Epidermal melanocyte (primary cell): Measurements from ENCODE around the gene SNX9.
"Not testable (repeated sequence)": the region's sequence is repeated elsewhere in the genome, so short reads cannot be mapped to it uniquely, and the experiment has no call there.

Experiments used
- DNase-seq: peaks from one replicate; pipeline ENCODE4 v3.0.0; 2011; ENCODE audit warnings: low spot score; ENCODE audit not compliant: insufficient read length

SNX9 gene

DNA sequence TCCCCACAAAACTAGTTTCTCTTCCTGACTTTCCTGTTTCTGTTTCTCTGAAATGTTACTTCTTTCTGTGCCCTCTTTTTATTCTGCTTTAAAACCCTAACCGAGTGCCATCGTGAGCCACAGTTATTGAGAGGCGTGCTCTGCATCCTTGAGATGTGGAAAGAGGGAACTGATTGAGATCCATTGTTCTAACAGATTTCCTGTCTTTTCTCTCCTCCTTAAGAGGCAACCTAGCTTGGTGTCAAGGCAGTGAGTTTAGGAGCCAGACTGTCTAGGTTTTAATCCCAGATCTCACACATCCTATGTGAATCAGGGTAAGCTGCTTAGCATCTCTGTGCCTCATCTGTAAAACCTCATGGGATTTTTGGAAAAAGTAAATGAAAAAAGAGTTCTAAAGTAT is 57.5 kb downstream of the SNX9 start:
- no peak for DNase-seq

DNA sequence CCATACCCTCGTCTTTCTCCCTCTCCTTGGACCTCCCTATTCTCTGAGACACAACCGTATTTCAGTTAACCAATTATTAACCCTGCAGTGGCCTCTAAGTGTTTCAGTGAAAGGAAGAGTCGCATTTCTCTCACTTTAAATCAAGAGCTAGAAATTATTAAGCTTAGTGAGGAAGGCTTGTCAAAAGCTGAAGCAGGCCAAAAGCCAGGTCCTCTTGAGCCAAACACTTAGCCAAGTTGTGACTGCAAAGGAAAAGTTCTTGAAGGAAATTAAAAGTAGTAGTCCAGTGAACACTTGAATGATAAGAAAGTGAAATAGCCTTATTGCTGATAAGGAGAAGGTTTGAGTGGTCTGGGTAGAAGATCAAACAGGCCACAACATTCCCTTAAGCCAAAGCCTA is 58.3 kb downstream of the SNX9 start:
- DNase-seq = no peak

DNA sequence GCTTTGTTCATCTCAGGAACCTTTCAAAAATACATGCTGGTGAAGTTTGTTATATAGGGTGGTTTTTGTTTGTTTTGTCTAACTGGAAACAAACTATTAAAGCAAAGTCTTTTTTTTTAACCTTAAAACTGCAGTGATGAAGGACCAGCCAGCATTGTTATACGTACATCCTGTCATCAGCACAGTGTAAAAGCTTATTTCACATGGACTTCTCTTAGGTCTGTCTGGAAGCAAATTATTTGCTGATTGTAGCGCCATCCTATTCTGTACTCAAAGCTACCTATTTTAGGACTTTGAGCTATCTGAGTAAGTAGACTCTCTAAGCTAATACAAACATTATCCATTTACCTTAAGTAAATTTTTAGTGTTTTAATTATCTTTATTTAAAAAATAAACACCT is 61.7 kb downstream of the SNX9 start:
- DNase-seq = no peak

DNA sequence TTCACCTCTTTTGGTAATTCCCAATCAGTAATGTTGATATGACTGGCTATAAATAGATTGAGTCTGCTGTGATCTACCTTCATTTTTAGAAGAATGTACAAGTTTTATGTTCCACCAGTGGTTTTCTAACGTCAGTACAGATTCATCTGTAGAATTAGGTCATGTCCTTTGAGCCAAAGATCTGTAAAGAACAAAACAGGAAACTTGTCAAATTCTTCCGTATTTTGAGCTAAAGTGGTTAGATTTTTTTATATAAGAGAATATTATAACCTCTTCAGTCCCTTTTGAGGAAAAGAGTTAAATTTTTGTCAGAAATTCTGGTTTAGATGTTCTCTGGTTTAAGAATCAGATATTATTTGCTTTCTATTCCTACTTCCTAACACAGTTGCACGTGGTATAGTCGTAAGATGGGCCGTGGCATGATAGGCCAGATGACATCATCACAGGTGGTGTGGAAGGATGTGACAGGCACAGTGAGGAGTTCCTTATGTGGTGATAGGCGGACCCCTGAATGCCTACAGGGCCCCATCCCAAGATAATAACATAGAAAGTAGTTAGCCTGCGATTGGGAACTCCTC is 62.3 kb downstream of the SNX9 start:
- no peak for DNase-seq

DNA sequence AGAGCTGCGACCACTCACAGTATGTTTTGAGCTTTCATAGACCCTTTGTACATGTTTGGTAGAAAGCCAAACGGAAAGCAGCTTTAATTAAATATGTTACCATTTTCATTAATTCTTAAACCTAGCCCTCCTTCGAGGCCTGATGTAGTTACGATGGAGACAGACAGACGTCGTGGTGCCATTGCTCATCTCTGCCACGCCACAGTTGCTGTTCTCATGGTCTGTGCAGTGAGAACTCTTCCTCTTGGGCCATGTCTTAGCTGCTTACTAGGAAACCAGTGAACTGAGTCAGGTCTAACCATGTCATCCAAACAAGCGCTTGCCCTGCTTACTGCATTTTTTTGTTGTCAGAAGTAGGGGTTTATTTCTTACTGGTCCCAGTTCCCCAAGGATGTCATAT is 62.8 kb downstream of the SNX9 start:
- DNase-seq = no peak

DNA sequence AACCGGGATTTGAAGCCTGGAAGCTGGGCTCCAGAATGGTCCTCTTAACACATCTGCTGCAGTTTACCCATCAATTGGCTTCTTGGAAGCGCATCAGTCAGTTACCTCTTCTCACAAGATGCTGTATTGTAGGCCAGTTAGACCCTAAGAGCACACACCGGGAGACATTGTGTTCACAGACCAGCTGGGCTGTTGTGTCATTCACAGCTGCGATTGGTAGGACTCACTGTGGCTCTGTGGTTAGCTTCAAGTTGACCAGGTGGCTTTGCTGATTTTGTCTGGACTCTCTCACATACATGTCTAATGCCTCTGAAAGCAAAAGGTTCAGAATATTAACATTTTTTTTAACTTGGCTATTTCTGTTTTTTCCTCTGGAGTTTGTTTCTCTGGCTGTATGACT is 64.8 kb downstream of the SNX9 start:
- no peak for DNase-seq

DNA sequence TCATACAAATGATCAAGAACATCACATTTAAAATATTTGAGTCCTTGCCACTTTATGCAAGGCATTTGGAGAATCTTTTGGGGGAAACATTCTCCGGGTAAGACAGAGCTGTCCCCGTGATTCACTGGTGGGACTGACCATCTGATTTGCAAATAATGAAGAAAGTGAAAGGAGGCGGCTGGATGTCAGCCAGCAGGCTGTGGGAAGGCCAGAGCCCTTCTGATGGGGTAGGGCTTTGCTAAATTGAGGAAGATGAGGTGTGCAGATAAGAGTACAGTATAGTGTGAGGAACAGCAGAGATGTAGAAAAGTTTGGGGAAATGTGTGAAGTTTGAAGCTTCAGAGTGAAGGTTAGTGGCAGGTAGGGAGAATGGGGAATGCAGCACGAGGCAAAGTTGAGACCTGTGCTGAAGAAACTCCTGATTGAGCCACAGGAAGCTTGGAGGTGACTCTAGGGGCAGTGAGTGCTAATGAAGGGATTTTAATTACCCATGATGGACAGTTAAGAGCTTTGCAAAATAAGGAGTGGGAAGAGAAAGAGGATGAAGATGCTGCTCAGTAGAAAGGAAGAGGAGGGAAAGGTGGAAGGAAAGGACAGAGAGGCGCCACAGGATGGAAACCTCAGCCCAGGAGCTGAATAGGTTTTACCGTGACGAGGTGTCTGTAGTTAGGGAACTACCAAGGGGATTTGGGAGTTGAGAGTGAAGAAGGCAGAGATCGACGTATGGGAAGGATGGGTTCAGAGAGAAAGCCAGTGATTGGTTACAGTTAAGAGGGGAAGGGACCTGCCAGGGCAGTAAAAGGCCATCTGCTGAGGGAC is 68.7 kb downstream of the SNX9 start:
- DNase-seq = no peak

DNA sequence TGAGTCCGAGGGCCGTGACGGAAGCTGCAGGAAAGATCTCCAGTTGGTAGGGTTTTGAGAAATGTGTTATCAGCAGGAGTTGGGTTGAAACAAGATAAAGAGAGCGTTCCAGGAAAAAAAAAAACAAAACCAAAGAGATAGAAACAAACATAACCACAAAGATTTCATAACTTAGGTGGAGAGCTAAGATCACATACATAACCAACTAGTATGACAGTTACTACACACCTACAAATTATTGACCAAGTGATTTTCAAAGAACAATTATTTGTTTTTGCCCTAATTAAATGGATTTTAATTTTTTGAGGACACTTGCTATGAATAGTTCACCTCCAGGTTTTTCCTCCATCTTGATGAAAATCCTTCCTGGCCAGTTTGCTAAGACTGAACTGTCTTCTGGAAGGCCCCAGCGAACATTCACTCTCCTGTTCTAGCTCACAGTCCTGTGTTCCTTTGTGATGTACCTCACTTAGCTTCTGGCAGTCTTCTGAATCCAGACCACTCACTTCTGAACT is 69.4 kb downstream of the SNX9 start:
- no peak for DNase-seq

DNA sequence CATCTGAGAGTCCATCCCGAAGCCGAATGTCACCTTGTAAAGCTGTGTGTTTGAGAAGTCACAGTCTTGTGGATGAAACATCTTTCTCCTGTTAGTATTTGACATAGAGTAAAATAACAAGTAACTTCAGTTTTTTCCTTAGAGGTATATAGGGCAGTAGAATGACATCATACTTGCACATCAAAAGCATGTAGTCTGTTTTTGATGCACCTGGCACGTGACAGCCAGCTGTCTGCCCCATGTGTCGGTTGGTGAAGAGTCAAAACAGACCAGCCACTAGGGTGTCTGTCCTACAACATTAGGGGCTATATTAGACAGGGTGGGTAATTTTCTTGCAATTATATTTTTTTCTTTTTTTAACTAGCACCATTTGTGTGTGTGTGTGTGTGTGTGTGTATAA is 70.2 kb downstream of the SNX9 start:
- DNase-seq = no peak

DNA sequence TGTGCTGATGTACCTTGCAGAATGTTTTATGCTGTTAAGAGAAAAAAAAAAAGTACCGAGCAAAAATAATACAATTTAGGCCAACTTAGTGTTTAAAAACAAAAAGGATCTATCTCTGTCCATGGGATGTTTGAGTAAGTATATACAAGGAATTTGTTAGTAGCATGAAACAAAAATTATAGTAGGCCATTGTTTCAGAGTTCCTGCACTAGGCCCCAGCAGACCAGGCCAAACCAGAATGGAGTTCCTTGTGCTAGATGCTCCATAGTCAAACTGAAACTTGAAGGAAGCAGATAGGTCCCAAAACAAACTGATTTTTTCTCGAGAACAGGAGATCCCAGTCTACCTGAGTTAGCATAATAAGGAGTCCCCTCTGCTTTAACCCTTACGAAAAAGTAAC is 72.5 kb downstream of the SNX9 start:
- DNase-seq = no peak

DNA sequence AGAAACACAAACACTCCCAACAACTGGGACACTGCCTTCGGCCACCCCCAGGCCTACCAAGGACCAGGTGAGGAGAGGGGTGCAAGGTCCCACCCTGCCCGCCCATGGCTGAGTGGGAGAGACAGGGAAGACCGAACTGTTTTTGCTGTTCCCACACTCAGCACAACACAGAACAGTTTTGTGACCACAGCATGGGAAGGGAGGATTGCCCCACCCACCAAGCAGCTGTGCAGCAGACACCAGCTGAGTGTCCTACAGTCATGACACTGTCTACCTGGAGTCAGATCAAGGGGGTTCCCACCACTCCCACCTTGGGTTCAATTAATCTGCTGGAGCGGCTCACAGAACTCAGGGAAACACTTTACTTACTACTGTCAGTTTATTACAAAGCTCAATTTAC is 73.9 kb downstream of the SNX9 start:
- no peak for DNase-seq

DNA sequence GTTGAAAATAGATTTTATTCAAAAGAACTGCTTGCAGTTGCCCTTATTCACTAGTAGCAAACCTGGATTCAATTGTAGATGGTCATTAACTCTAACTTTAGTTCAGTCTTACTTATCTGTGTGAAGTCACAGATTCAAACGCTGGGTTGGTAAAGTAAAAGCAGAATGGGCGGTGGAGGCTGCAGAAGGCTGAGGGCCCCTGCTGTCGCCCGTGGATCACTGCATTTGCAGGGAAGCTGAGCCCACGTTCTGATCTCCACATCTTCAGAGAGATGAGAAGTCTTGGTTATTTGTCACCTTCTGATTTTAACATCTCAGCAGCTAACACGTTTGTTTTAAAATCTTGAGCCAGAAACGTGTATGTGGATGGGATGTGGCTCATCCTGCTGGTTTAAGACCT is 75.1 kb downstream of the SNX9 start:
- no peak for DNase-seq

DNA sequence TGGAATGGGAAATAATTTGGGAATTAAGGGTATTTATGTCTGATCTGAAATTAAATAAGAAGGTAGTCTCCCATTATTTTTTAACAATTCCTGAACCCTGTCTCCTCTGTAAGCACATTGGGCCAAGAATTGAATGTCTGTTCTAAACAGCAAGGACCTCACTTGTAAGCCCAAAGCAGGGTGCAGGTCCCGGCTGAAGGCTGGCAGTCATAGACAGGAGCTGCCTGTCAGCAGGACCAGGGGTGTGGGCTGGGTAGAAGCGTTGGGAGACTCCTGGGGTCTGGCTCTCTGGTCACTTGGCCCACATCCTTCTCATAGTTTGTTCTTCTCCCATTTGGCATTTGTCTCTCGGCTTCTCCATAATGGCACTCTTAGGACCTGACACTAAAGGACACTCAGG is 75.6 kb downstream of the SNX9 start:
- DNase-seq = no peak

DNA sequence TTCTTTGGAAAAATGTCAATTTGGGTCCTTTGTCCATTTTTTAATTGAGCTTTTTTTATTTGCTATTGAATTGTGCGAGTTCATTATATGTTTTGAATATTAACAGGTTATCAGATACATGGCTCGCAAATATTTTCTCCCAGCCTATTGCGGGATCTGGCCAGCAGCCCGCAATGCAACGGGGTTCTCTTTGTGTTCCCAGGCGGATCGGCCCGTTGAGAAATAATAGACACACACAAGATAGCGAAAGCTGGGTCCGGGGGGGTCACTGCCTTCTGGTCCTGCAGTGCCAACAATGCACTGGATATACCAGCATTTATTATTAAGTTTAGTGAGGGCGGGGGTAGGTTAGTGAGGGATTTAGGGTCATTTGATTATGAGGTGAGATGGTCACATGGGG is 77.2 kb downstream of the SNX9 start:
- not testable (repeated sequence) for DNase-seq

DNA sequence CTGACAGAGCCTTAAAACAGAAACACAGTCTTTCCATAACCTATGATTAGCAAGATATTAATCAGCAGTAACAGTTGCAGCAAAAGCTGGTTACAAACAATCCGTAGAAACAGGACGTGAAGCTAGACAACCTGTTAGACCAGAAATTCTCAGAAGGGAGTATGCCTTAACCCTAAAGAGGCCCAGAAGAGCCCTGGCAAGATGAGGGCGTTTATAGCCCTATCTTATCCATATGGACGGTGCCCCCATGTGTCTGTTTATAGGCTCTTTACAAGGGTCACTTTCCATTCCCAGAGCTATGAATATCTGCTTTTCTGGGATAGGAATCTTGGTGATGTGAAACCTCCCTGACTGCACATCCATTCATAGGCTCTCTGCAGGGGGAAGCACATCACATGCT is 77.7 kb downstream of the SNX9 start:
- DNase-seq = not testable (repeated sequence)

DNA sequence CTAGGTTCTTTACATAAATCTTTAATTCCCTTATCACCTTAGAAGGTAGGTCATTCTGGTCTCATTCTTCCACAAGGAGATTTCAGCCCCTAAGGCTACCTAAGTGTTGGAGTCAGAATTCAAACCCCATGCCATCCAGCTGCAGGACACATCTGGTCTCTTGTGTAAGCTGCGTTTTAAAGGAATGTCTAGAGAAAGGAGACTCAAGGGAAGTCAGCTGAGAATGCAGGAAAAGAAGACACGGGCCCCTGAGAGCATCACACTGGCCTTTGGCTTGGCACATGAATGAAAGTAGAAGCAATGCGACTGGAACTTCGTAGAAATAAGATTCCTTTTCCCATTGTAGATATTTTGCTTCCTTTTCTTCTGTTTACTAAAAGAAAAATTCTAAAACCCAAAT is 82.0 kb downstream of the SNX9 start:
- DNase-seq = no peak

DNA sequence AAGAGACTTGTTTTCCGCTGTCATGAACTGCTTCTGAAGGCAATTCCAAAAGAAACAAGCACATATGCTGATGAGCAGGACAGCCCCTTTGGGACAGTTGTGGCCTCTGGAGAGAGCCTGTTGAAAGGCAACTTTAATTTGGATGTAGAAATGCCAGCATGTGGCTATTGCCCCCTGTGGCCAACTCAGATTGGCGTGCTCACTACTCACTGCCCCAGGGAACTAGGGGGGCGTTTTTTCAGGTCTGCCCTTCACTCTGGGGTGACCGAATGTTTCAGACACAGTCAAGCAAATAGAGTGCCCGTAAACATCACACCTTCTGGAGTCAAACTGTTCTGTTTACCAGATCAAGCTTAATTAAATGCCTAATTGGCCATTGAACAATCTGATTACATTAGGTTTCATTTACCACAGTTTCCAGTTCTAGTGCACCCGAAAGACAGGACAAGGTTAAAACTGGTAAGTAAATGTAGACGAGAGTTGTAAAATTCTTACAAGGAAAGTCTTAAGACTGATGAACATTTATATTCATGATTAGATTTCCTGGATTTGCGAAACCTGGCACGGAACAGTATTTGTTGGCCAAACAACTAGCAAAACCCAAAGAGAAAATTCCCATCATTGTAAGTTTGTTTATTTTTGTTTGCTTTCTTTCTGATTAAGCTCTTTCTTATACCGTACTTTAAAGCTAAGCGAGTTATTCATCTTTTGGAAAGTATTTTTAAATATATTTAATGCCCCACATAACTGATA is 82.7 kb downstream of the SNX9 start:
- no peak for DNase-seq

DNA sequence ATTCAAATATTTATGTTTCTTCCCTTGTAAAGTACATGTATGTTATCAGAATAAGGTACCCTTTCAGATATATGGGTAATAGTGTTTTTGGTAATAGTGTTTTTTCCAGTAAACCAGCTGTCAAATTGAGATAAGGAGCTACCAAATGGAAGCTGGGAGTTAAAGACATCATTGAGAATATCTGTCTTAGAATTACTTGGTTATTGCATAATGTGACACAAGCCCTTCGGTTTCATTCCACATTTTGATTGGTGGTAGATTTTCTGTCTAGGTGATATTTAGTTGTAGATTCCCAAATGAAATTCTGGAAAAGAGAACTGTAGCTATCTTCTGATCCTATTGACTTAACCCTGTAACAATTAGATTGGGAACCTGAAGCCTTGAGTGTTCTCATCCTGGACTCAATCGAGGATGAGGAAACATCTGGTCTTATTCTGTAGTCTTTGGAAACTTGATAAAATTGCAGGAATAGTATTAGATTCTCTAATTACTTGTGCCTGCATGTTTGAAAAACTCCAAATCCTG is 83.6 kb downstream of the SNX9 start:
- no peak for DNase-seq

DNA sequence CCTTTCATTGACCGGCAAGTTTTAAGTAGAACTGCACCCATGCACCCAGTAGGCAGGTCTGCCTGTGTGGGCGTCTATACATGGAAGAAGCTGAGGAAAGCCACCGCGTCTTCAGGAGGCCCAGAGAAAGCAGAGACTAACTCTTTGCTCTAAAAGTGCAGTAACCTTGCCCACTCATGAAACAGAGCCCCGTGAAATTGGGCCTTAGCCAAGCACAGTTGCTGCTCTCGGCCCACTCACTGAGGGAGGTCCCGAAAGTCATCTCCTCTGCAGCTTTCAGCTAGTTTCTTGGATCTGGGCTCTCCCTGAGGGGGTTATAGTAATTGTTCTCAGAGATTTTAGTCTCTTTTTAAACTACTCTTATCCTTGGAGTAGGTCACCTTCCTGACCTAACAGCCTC is 84.6 kb downstream of the SNX9 start:
- no peak for DNase-seq

DNA sequence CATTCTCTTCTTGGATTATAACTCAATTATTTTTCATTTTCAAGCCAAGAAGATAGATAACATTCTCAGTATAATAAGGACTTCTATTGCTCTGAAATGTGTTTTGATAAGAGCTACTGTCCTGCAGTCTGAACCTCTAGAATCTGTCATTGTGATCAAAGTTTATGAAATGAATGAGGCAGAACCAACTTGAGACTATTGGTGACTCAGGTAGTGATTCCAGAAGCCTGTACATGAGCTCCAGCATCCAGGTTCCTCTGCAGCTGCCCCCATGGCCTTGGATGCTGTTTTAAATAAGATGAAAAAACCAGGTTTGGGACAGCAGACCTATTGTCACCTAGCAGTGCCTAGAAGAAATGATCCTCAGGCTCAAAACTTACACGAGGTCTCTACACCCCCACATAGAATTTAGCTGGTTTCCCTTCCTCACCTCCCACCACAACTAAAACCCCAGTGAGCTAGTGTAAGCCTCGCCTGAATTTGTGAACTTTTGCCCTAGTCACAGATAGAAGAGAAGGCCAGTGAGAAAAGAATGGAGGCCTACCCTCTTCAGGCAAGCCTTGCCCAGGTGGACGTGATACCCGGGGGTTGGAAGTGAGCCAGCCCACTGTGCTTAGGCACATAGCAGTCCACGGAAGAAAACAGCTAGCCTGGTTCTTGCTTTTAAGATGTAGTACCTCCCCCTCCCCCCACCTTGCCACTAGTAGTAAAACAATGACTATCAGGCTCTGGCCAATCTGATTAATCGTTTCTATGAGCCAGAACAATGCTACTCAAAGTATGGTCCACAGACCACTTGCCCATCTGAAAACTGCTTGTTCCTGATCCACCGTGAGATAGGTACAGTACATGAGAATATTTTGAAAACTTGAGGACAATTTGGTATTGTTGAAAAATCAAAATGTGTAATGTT is 85.6 kb downstream of the SNX9 start:
- DNase-seq = no peak

DNA sequence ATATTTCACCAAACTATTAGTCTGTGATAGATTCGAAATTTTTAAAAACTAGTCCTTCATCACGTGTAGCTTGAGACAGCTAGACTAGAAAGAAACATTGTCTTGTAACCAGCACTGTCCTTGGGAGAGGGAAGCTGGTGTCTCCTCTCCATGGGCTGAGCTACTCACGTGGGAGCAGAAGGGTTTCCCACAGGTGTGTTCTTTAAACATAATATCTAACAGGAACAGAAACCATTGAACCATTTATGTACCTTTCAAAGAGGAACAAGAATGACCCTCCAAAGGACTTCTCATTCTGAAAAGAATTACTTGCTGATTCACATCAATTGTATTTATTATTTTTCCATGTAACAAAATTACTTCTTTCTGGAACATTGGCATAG is 86.2 kb downstream of the SNX9 start:
- no peak for DNase-seq
